DMS153 (cell line): ENCODE measurements around the gene SH2D1B.

ENCODE experiments used
- DNase-seq: peaks from one replicate; lab custom pipeline; 2025; lab: John Stamatoyannopoulos, UW

The SH2D1B gene

GRCh38 chr1:162398999-162399580 lies 12.8 kb downstream of the SH2D1B start:
- no peak for DNase-seq

DNA sequence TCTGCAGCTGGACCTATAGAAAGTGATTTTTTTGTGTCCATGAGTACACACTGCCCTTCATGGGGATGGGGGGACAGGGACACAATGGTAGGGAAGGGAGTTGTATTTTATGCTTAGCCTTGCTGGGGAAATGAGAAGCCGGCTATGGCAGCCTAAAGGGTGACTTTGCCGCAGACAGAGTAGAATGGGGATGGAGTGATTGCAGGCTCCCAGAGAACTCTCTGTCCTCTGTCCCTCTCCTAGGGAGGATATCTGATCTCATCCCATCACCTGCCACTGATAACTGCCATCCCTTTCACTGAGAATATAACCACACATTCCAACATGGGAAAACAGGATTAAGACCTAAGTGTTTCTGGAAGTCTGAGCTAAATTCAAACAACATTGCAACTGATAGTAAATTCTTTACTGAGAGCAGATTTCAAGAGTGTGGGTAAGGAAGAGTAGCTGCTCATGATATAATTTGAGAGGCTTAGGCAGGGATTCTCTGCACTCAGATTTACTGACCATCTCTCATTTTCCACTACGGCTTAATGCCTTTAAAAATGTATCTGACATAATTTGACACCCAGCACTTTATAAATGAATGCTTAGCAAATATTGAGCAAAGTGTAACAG lies 13.9 kb downstream of the SH2D1B start:
- DNase-seq = no peak

DNA sequence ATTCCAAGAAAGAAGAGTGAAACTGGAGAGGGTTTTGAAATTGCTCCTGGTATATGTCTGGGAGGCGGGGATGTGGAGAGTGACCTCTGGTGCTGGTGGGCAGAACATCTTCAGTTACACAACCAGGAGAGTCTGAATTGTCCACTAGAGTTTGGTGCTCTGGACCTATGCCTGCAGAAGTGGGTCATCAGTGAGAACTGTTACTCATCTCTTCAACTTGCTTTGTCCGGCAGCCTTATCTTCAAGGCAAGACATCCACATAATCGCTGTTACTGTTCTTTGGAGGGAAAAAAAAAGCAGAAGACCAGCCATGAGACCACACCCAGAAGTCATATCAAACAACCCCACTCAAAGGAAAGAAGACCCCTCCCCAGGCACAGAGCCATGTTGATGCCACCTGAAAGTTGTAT lies 14.9 kb downstream of the SH2D1B start:
- no peak for DNase-seq

GRCh38 chr1:162396201-162396906 lies 15.6 kb downstream of the SH2D1B start:
- no peak for DNase-seq

DNA sequence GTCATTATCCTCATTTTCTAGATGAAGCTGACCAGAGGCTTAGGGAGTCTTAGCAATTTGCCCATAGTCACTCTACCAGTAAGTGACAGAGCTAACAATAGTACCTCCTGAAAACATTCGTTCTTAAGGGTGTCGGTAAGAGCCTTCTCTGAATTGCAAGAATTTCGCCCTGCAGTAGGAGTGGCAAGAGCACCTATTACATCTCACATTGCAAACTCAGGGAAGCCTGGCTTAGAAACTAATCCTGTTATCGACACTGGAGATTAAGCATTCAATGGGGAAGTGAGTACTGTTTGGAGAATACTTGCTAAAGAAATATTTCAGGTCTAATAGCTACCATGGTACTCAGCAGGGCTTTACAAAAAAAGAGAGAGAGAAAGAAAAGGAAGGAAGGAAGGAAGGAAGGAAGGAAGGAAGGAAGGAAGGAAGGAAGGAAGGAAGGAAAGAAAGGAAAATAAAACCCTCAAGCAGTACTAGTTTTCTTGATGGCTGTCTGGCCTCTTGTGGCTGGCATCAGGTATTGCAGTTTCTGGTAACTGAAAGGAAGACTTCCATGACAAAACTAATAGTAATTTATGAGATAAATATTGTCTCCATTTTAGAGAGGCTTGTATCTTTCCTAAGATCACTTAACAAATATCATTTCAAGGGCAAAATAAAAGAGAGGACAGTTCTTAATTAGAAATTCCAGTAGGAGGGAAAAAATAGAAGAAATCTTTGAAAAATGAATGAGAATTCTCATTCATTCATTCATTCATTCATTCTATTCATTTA lies 20.0 kb downstream of the SH2D1B start:
- peak; percentile 48 for DNase-seq

DNA sequence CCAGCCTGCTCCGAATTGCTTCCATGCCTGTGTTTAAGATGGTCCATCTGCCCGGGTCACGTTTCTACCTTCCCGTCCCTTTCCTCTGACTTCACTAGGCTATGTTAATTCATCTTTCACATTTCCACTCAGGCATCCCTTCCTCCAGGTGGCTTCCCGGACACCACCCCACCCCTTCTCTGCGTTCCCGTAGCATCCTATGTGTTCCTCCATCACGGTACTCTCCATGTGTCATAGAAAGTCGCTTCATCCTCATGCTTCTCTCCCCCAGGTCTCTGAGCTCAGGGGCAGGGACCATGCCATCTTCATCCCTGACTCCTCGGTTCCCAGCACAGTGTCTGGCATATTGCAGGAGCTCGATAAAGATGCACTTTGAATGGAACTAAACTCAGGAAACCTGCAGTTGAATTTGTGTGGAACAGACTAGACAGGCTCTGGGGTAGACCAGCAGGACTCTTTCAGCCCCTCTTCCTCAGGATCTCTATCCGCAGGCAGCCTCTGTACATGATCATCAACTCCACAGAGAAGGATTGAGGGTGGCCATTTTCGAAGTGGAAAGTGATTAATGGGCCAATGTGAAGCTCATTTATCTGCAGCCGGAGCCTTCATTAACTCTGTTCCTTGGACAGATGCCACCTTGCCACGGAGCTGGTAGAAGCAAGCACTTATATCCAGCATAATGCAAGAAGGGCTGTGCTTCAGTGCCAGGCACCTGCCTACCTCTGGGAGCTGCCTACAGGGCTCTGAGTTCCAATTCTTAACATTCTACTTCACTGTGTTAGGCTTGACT lies 21.3 kb downstream of the SH2D1B start:
- no peak for DNase-seq

DNA sequence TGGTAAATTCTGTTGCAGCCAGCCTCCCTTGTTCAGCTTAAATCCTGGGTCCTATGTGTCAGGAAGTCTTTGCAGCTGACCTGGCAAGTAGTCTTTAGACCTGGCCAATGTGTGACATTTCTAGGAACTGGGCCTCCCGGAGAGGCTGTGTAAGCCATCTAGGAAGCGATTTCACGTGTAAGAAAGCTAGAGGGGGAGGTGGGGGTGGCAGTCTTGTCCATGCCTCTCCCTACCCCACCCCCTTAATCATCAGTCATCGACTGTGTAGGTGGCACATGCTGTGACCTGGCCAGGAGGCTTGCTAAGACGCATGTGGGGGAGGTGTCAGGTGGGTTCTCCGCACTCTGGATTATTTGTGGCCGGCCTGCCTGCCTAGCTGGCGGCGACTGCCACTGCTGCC lies 22.0 kb downstream of the SH2D1B start:
- DNase-seq = no peak

DNA sequence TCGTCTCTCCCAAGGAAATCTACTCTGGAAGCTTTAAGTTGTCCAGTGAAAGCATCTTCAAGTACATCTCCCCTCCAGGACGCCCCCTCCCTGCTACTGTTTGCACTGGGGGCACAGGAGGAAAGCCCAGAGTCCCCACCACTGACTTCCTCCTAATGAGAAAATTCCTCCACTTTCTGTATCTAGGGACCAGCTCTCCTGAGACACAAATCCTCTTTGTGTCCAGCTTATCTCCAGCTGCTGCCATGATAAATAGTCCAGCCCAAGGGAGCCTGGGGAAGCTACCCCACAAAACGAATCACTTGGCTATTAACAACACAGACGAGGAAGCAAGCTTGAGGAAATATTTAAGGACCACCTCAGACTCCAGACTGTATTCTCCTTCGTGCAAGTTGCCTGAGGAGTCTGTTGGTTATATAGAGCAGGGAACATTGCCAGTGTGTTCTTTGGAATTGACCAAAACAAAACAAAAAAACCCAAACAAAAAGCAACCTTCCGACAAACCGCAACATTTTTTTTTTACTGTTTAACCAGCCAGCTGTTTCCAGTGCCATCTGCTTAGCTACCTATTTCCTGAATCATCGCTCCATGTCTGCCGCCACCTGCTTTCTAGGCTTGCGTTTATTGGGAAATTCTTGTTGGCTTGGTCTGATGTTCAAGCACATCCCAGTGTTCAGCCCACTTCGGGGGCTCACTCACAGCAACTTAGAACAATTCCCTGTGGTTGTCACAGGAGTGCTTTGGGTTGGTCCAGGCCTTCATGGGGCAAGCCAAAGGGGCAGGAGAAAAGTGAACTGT lies 22.7 kb downstream of the SH2D1B start:
- DNase-seq = peak; percentile 71

DNA sequence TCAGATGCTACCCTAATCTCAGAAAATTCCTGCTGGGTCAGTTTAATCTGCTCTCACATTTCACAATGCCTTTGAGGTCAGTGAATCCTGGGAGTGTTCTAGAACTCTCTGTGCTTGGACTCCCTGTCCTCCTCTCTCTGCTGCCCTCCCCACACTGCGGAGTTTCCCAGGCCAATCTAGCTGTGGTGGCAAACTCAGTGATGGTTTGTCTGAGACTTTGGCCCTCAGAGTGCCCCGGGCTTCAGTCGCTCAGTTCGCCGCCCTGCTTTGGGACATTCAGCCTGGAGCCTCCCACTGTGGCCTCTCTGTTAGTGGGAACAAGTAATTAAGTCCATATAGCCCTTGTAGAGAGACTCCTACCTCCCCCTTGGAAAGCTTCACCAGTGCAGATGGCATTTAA lies 23.3 kb downstream of the SH2D1B start:
- no peak for DNase-seq

DNA sequence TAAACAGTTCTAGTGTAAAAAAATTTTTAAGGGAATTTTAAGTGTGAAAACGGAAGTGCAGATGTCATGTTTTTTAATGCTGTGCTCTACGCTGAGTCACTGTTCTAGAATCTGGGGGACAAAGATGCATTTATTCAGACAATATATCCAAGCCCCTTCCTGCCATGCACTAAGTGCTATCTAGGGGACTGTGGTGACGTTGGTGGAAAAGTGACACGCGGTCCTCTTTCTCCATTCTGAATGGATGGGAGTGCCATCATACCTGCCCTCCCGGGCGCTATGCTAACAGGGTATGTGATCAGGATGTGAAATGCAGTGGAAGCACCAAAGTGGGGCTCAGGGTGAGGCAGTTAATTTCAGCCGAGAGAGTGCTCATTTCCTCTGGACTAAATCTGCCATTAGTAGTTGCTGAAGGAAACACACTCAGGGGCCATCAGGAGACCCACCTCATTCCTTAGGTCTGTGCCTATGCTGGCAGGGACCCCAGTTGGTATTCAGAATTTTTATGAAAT lies 23.8 kb downstream of the SH2D1B start:
- DNase-seq = no peak

DNA sequence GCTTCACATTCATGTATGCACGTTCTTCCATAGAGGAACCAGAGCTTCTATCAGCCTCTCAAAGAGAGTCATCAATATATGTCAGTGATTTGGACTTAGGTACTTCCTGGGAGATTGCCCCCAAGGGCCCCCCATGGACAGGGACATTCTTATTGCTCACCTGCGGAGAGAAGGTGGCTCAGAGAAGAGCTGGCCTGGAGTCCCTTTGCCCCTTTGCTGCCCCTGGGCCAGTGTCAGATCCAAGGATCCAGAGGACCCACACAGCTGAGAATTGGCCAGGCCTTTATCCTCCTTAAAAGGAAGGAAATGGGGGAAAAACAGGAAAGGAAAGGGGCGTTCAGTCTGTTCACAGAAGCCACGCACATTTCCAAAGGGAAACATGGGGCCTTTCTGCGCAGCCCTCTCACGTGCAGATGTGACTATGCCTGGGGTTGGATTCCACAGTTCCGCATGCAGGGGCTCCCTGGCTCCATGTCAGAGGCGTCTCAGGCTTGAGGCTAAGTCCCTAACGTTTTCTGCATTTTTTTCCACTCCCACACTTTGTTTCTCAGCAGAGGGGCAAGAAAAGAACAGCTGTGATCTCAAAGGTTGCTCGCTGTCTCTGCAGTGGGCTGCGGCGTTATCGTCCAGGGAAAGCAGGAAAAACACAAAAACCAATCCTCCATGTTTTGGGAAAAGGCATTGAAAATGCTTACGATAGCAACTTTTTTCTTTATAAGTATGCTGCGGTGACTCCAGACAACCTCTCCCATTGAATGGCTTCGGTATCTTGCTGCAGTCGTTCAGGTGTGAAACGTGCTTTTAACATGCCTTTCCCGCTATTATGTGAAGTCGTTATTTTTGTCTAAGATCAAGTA lies 24.5 kb downstream of the SH2D1B start:
- DNase-seq = no peak

GRCh38 chr1:162386292-162387225 lies 25.4 kb downstream of the SH2D1B start:
- DNase-seq = no peak

DNA sequence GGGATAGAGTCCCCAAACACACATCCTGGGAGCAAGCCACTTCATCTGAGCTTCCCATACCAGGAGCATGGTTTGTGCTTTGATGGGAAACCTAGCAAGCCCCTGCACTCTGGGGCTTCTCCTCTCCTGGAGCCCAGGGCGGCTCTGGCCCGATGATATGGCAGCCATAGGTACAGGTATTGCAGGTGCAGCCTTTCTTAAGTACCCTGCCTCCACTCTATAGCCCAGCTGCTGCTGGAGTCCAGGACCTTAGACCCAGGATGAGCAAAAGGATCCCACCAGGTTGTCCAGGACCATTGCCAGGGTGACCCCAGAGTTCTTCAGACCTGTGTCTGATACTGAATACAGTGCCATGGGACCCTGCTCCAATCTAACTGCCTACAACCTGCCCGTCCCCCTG lies 26.2 kb downstream of the SH2D1B start:
- no peak for DNase-seq

GRCh38 chr1:162385280-162385623 lies 26.7 kb downstream of the SH2D1B start:
- DNase-seq = no peak

- DNase-seq = no peak
Measured at GRCh38 chr1:162384601-162385279, 27.2 kb downstream of the SH2D1B start.

DNA sequence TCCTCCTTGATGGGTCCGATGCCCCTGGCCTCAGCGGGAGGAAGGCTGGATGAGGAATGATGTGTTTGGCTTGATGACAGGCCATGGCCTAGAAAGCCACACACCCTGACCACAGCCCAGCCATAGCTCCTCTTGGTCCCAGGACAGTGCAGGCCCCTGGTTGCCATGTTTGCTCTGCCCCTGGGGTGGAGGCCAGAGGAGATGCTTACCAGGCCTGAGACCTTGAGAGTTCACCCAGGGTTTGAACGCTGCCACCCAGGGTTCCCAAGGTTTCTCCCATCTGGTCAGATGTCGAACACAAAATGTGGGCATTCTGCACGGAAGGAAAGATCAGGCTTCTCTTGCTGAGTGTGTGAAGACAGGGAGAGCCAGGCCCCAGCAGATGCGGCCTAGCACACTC lies 27.8 kb downstream of the SH2D1B start:
- DNase-seq = no peak

GRCh38 chr1:162383516-162383915 lies 28.4 kb downstream of the SH2D1B start:
- no peak for DNase-seq

DNA sequence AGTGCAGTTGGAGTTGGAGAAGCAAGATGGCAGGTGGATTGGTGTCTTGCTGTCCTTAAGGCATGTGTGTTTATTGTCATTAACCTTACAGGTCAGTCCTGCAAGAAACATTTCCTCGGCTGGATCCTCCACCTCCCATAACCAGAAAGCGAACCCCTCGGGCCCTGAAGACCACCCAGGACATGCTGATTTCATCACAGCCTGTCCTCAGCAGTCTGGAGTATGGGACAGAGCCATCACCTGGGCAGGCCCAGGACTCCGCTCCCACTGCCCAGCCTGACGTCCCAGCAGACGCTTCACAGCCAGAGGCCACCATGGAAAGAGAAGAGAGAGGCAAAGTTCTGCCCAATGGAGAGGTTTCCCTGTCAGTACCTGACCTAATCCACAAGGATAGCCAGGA lies 28.8 kb downstream of the SH2D1B start:
- no peak for DNase-seq
